Neural cell (in vitro differentiated cells): Measurements from ENCODE around the gene INF2.

Experiments used
- EP300 ChIP-seq: fragments of 450-650 bp; conservative IDR thresholded peaks from 2 replicates; pipeline ENCODE4 v1.6.1; 2014; ENCODE audit warnings: antibody characterized with exemption, mild to moderate bottlenecking, moderate library complexity; ENCODE audit not compliant: poor library complexity, severe bottlenecking
- EZH2 ChIP-seq: fragments of 200-600, 300-800 bp; shearing (Covaris generic), sonication (generic); IDR thresholded peaks from 2 replicates; pipeline ENCODE4 v1.6.1; 2014; ENCODE audit warnings: antibody characterized with exemption, low read length, borderline replicate concordance, mild to moderate bottlenecking; ENCODE audit not compliant: insufficient read depth, poor library complexity, severe bottlenecking
- MXI1 ChIP-seq: fragments of 450-650 bp; conservative IDR thresholded peaks from 2 replicates; pipeline ENCODE4 v1.6.1; 2014; ENCODE audit warnings: antibody characterized with exemption, mild to moderate bottlenecking; ENCODE audit not compliant: poor library complexity, severe bottlenecking
- POLR2AphosphoS5 ChIP-seq: IDR thresholded peaks from 2 replicates; pipeline ENCODE4 v1.6.1; 2012
- RAD21 ChIP-seq: fragments of 450-650 bp; conservative IDR thresholded peaks from 2 replicates; pipeline ENCODE4 v1.6.1; 2014; ENCODE audit warnings: antibody characterized with exemption, mild to moderate bottlenecking, moderate library complexity
- SMC3 ChIP-seq: fragments of 450-650 bp; conservative IDR thresholded peaks from 2 replicates; pipeline ENCODE4 v1.6.1; 2014; ENCODE audit warnings: antibody characterized with exemption, mild to moderate bottlenecking, moderate library complexity; ENCODE audit not compliant: poor library complexity
- TAF1 ChIP-seq: IDR thresholded peaks from 2 replicates; pipeline ENCODE4 v1.6.1; 2012; ENCODE audit warnings: low read depth
- TF ChIP-seq, protein P1 (sequence below): fragments of 450-650 bp; IDR thresholded peaks from 2 replicates; pipeline ENCODE4 v1.5.1; 2014; ENCODE audit warnings: antibody characterized with exemption, mild to moderate bottlenecking, moderate library complexity; ENCODE audit not compliant: poor library complexity, severe bottlenecking
- TF ChIP-seq, protein P2 (sequence below): IDR thresholded peaks from 2 replicates; pipeline ENCODE4 v1.6.1; 2012; ENCODE audit warnings: borderline replicate concordance

GRCh38 chr14:104725772-104726548 is 36.5 kb downstream of the INF2 start:
- no peak for TF ChIP-seq POLR2AphosphoS5
- TF ChIP-seq SMC3, result no peak
- no peak for TF ChIP-seq TAF1
- TF ChIP-seq, protein P1, sequence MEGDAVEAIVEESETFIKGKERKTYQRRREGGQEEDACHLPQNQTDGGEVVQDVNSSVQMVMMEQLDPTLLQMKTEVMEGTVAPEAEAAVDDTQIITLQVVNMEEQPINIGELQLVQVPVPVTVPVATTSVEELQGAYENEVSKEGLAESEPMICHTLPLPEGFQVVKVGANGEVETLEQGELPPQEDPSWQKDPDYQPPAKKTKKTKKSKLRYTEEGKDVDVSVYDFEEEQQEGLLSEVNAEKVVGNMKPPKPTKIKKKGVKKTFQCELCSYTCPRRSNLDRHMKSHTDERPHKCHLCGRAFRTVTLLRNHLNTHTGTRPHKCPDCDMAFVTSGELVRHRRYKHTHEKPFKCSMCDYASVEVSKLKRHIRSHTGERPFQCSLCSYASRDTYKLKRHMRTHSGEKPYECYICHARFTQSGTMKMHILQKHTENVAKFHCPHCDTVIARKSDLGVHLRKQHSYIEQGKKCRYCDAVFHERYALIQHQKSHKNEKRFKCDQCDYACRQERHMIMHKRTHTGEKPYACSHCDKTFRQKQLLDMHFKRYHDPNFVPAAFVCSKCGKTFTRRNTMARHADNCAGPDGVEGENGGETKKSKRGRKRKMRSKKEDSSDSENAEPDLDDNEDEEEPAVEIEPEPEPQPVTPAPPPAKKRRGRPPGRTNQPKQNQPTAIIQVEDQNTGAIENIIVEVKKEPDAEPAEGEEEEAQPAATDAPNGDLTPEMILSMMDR, result no peak
- no peak for TF ChIP-seq EZH2
- TF ChIP-seq EP300, result no peak
- TF ChIP-seq, protein P2, sequence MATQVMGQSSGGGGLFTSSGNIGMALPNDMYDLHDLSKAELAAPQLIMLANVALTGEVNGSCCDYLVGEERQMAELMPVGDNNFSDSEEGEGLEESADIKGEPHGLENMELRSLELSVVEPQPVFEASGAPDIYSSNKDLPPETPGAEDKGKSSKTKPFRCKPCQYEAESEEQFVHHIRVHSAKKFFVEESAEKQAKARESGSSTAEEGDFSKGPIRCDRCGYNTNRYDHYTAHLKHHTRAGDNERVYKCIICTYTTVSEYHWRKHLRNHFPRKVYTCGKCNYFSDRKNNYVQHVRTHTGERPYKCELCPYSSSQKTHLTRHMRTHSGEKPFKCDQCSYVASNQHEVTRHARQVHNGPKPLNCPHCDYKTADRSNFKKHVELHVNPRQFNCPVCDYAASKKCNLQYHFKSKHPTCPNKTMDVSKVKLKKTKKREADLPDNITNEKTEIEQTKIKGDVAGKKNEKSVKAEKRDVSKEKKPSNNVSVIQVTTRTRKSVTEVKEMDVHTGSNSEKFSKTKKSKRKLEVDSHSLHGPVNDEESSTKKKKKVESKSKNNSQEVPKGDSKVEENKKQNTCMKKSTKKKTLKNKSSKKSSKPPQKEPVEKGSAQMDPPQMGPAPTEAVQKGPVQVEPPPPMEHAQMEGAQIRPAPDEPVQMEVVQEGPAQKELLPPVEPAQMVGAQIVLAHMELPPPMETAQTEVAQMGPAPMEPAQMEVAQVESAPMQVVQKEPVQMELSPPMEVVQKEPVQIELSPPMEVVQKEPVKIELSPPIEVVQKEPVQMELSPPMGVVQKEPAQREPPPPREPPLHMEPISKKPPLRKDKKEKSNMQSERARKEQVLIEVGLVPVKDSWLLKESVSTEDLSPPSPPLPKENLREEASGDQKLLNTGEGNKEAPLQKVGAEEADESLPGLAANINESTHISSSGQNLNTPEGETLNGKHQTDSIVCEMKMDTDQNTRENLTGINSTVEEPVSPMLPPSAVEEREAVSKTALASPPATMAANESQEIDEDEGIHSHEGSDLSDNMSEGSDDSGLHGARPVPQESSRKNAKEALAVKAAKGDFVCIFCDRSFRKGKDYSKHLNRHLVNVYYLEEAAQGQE, result no peak
- no peak for TF ChIP-seq RAD21
- no peak for TF ChIP-seq MXI1
